ENCODE results near the gene NUFIP2. TPM values are rescaled to one million over a fixed set of nuclear protein-coding genes. Genes with fewer than 3 reads are reported as not detected.

The NUFIP2 gene
- total RNA-seq, 1 donor from 2014 or later, result 28.1 TPM

GRCh38 chr17:29327412-29327811 lies 33.5 kb upstream of the NUFIP2 start:
- H3K4me3 ChIP-seq (ENCODE audit: low read depth, low read length), result no peak overlapping the region
- TF ChIP-seq CTCF (conservative IDR thresholded peaks at IDR 0.05; ENCODE audit: low read depth, low read length), result no peak
- no peak for DNase-seq (ENCODE audit: low read depth)

- TF ChIP-seq CTCF (conservative IDR thresholded peaks at IDR 0.05; ENCODE audit: low read depth, low read length), result no peak
- DNase-seq (ENCODE audit: low read depth), result no peak
- no peak overlapping the region for H3K4me3 ChIP-seq (ENCODE audit: low read depth, low read length)
Measured at GRCh38 chr17:29326023-29326813, 32.3 kb upstream of the NUFIP2 start.

GRCh38 chr17:29322363-29322762 lies 28.4 kb upstream of the NUFIP2 start:
- H3K4me3 ChIP-seq (ENCODE audit: low read depth, low read length), result no peak overlapping the region
- DNase-seq (ENCODE audit: low read depth), result no peak
- no peak for TF ChIP-seq CTCF (conservative IDR thresholded peaks at IDR 0.05; ENCODE audit: low read depth, low read length)

- no peak for TF ChIP-seq CTCF (conservative IDR thresholded peaks at IDR 0.05; ENCODE audit: low read depth, low read length)
- no peak overlapping the region for H3K4me3 ChIP-seq (ENCODE audit: low read depth, low read length)
- DNase-seq (ENCODE audit: low read depth), result no peak
Measured at GRCh38 chr17:29303386-29303785, 9.4 kb upstream of the NUFIP2 start.

GRCh38 chr17:29299031-29299430 lies 5.1 kb upstream of the NUFIP2 start:
- TF ChIP-seq CTCF (conservative IDR thresholded peaks at IDR 0.05; ENCODE audit: low read depth, low read length), result no peak
- no peak for DNase-seq (ENCODE audit: low read depth)
- H3K4me3 ChIP-seq (ENCODE audit: low read depth, low read length), result no peak overlapping the region

GRCh38 chr17:29295420-29295819 lies 1.5 kb upstream of the NUFIP2 start:
- no peak for DNase-seq (ENCODE audit: low read depth)
- no peak overlapping the region for H3K4me3 ChIP-seq (ENCODE audit: low read depth, low read length)
- TF ChIP-seq CTCF (conservative IDR thresholded peaks at IDR 0.05; ENCODE audit: low read depth, low read length), result no peak

- H3K4me3 ChIP-seq (ENCODE audit: low read depth, low read length), result peak overlapping the region; percentile 97
- DNase-seq (ENCODE audit: low read depth), result no peak
- no peak for TF ChIP-seq CTCF (conservative IDR thresholded peaks at IDR 0.05; ENCODE audit: low read depth, low read length)
Measured at GRCh38 chr17:29294580-29294900, 592 bp upstream of the NUFIP2 start.
